ENCODE results near the gene FLT3. TPM values are rescaled to one million over a fixed set of nuclear protein-coding genes. Genes with fewer than 3 reads are reported as not detected.

FLT3 gene
- polyA plus RNA-seq, 3 donors, result 2.1 to 5.3 (median 3.7) TPM

DNA sequence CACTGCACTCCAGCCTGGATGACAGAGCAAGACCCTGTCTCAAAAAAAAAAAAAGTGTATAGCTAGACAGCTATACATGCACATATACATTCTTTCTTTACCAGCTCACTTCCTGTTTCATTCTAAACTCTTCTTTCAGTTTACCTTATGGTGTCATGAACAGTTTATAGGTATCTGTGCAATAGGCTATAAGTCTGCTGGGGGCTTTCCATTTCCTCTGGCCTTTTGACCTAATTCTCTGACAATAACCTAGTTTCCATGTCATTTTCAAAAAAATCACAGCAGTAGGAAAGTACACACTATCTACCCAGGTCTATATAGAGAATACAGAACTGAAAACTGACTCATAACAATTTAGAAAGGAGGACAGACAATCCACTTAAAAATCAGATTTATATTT is 87.5 kb downstream of the FLT3 start:
- Mint-ChIP-seq H3K27ac (peak overlapping the region in 2 of 7 donors; percentile 13 to 44), H3K36me3 (peaks cover 14 to 30% of the 10 kb centered on the region in 2 donors), H3K4me1 (peaks cover 10% of the 10 kb centered on the region), H3K27me3 (ENCODE audit: low read depth in 3 of 3) (peaks cover 0 to 1% (median 1%) of the 10 kb centered on the region in 3 donors), H3K4me3 (no peak overlapping the region), H3K9me3 (no peaks in the 10 kb centered on the region)
- H4K20me1 ChIP-seq (ENCODE audit: insufficient read depth, low read length), result no peaks in the 10 kb centered on the region
- peaks cover 10 to 51% of the 10 kb centered on the region in 2 donors for H3K36me3 ChIP-seq (replicated peaks in 1 of 2; ENCODE audit: control insufficient read depth in 1 of 2, insufficient read depth in 2 of 2, low read length in 2 of 2)
- H3K9me3 ChIP-seq (replicated peaks in 1 of 2; ENCODE audit: control insufficient read depth in 1 of 2, insufficient read depth in 1 of 2, low read length in 2 of 2), result no peaks in the 10 kb centered on the region
- no peak overlapping the region for H3K4me3 ChIP-seq (replicated peaks in 1 of 3; ENCODE audit: low read depth in 2 of 3, low read length in 3 of 3)
- intact Hi-C loops (cut with micrococcal nuclease), result no loop called here
- no peak overlapping the region for H3K27ac ChIP-seq (ENCODE audit: low read depth in 1 of 2, low read length in 2 of 2)
- no peak overlapping the region for H3K4me2 ChIP-seq (replicated peaks; ENCODE audit: extremely low read depth, low read length, poor library complexity, severe bottlenecking)
- no peaks in the 10 kb centered on the region for H3K27me3 ChIP-seq (ENCODE audit: control insufficient read depth in 2 of 2, insufficient read depth in 2 of 2, low read length in 2 of 2)
- no peak overlapping the region for H2AFZ ChIP-seq (ENCODE audit: insufficient read depth, low read depth, low read length, poor library complexity, severe bottlenecking)
- no peak for DNase-seq
- no peak overlapping the region for H3K9ac ChIP-seq (ENCODE audit: insufficient read depth, low read length, poor library complexity, severe bottlenecking)
- no peaks in the 10 kb centered on the region for H3K4me1 ChIP-seq (ENCODE audit: control insufficient read depth in 1 of 2, insufficient read depth in 2 of 2, low read length in 2 of 2)
- TF ChIP-seq, protein P1, sequence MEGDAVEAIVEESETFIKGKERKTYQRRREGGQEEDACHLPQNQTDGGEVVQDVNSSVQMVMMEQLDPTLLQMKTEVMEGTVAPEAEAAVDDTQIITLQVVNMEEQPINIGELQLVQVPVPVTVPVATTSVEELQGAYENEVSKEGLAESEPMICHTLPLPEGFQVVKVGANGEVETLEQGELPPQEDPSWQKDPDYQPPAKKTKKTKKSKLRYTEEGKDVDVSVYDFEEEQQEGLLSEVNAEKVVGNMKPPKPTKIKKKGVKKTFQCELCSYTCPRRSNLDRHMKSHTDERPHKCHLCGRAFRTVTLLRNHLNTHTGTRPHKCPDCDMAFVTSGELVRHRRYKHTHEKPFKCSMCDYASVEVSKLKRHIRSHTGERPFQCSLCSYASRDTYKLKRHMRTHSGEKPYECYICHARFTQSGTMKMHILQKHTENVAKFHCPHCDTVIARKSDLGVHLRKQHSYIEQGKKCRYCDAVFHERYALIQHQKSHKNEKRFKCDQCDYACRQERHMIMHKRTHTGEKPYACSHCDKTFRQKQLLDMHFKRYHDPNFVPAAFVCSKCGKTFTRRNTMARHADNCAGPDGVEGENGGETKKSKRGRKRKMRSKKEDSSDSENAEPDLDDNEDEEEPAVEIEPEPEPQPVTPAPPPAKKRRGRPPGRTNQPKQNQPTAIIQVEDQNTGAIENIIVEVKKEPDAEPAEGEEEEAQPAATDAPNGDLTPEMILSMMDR (IDR thresholded peaks at IDR 0.05), result no peak
- H3K79me2 ChIP-seq (ENCODE audit: insufficient read depth, low read length), result no peaks in the 10 kb centered on the region

DNA sequence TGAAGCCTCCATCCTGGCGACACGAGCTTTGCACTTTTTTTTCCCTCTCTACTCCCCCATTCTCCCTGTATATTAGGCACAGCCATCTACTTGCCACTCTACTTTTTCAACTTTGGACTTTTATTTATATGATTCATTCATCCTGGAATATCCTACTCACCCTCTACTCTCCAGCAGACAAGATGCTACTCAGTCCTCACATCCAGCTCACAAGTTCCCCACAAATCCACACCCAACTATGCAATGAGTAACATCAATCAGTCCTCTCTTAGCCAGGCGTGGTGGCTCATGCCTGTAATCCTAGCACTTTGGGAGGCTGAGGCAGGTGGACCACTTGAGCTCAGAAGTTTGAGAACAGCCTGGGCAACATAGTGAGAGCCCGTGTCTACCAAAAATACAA is 88.0 kb downstream of the FLT3 start:
- Histone ChIP-seq H3K79me2 (ENCODE audit: insufficient read depth, low read length) (no peaks in the 10 kb centered on the region), H3K9ac (ENCODE audit: insufficient read depth, low read length, poor library complexity, severe bottlenecking) (no peak overlapping the region), H4K20me1 (ENCODE audit: insufficient read depth, low read length) (no peaks in the 10 kb centered on the region), H2AFZ (ENCODE audit: insufficient read depth, low read depth, low read length, poor library complexity, severe bottlenecking) (no peak overlapping the region), H3K9me3 (replicated peaks in 1 of 2; ENCODE audit: control insufficient read depth in 1 of 2, insufficient read depth in 1 of 2, low read length in 2 of 2) (no peaks in the 10 kb centered on the region), H3K4me2 (replicated peaks; ENCODE audit: extremely low read depth, low read length, poor library complexity, severe bottlenecking) (no peak overlapping the region), H3K36me3 (replicated peaks in 1 of 2; ENCODE audit: control insufficient read depth in 1 of 2, insufficient read depth in 2 of 2, low read length in 2 of 2) (peaks cover 10 to 51% of the 10 kb centered on the region in 2 donors), H3K4me3 (replicated peaks in 1 of 3; ENCODE audit: low read depth in 2 of 3, low read length in 3 of 3) (no peak overlapping the region), H3K4me1 (ENCODE audit: control insufficient read depth in 1 of 2, insufficient read depth in 2 of 2, low read length in 2 of 2) (no peaks in the 10 kb centered on the region), H3K27ac (ENCODE audit: low read depth in 1 of 2, low read length in 2 of 2) (no peak overlapping the region), H3K27me3 (ENCODE audit: control insufficient read depth in 2 of 2, insufficient read depth in 2 of 2, low read length in 2 of 2) (no peaks in the 10 kb centered on the region)
- H3K4me1 Mint-ChIP-seq, result peaks cover 10% of the 10 kb centered on the region
- H3K4me3 Mint-ChIP-seq, result no peak overlapping the region
- no peaks in the 10 kb centered on the region for H3K9me3 Mint-ChIP-seq
- H3K27me3 Mint-ChIP-seq (ENCODE audit: low read depth in 3 of 3), result peaks cover 0 to 1% (median 1%) of the 10 kb centered on the region in 3 donors
- intact Hi-C loops (cut with micrococcal nuclease), result no loop called here
- WGBS (ENCODE audit: insufficient coverage), result 90% methylated on average over 2 of the region's 4 CpGs
- peaks cover 16 to 33% of the 10 kb centered on the region in 2 donors for H3K36me3 Mint-ChIP-seq
- DNase-seq, result no peak
- TF ChIP-seq, protein P1 (IDR thresholded peaks at IDR 0.05), result no peak
- peak overlapping the region in 2 of 7 donors; percentile 13 to 54 for H3K27ac Mint-ChIP-seq
